Omental fat pad (tissue), 4 donors: ENCODE measurements around the gene EHF. TPM values are rescaled to one million over a fixed set of nuclear protein-coding genes. Genes with fewer than 3 reads are reported as not detected.

Experiments
- ATAC-seq: fragments of 150-250 bp; one replicate; pipeline ENCODE4 v1.9.1; 2016; ENCODE audit warnings: mild to moderate bottlenecking, moderate library complexity; ENCODE audit not compliant: low FRiP score
- DNase-seq: peaks from one replicate; pipeline ENCODE4 v3.0.0-alpha.2; 2019; ENCODE audit warnings: low spot score
- CTCF ChIP-seq, 3 donors: fragments of 450-650 bp; IDR thresholded peaks; one replicate each; pipeline ENCODE4 v1.5.1; 2016 to 2017; ENCODE audit warnings: antibody characterized with exemption in 3 of 3, mild to moderate bottlenecking in 3 of 3, moderate library complexity in 2 of 3
- total RNA-seq, 4 donors: library from RNA; depleted of rRNA; stranded (reverse); fragments of >200 nt; gene quantifications; one replicate each; pipeline ENCODE4 v1.1.0, GENCODE V29; 2016

Gene EHF
- total RNA-seq, 4 donors from 2014 or later, result 0.38 TPM; not detected in 3

- no peak for DNase-seq
- ATAC-seq, result no peak
Observed at GRCh38 chr11:34665077-34665835, 44.4 kb downstream of the EHF start.

GRCh38 chr11:34667810-34668582 is 47.1 kb downstream of the EHF start:
- no peak for TF ChIP-seq CTCF (IDR thresholded peaks at IDR 0.05)
- ATAC-seq (no peak), DNase-seq (no peak)

More at GRCh38 chr11:34665077-34665835, 44.4 kb downstream of the EHF start:
- TF ChIP-seq CTCF (IDR thresholded peaks at IDR 0.05), result no peak

- no peak for TF ChIP-seq CTCF (IDR thresholded peaks at IDR 0.05)
- DNase-seq (no peak), ATAC-seq (no peak)
Observed at GRCh38 chr11:34668583-34669053, 47.7 kb downstream of the EHF start.

- ATAC-seq (no peak), DNase-seq (no peak)
- no peak for TF ChIP-seq CTCF (IDR thresholded peaks at IDR 0.05)
Observed at GRCh38 chr11:34669458-34669857, 48.6 kb downstream of the EHF start.

- DNase-seq (no peak), ATAC-seq (no peak)
- TF ChIP-seq CTCF (IDR thresholded peaks at IDR 0.05), result no peak
Observed at GRCh38 chr11:34671117-34671516, 50.2 kb downstream of the EHF start.

- ATAC-seq (no peak), DNase-seq (no peak)
- TF ChIP-seq CTCF (IDR thresholded peaks at IDR 0.05), result no peak
Observed at GRCh38 chr11:34671946-34672345, 51.1 kb downstream of the EHF start.
